Omental fat pad (tissue), 4 donors: ENCODE data around the gene MEGF6. TPM values are rescaled to one million over a fixed set of nuclear protein-coding genes. Genes with fewer than 3 reads are reported as not detected.

ENCODE experiments used
- ATAC-seq: fragments of 150-250 bp; one replicate; pipeline ENCODE4 v1.9.1; 2016; ENCODE audit warnings: mild to moderate bottlenecking, moderate library complexity; ENCODE audit not compliant: low FRiP score
- DNase-seq: peaks from one replicate; pipeline ENCODE4 v3.0.0-alpha.2; 2019; ENCODE audit warnings: low spot score
- total RNA-seq, 4 donors: library from RNA; depleted of rRNA; stranded (reverse); fragments of >200 nt; gene quantifications; one replicate each; pipeline ENCODE4 v1.1.0, GENCODE V29; 2016
- TF ChIP-seq, protein P1 (sequence below), 3 donors: fragments of 450-650 bp; IDR thresholded peaks; one replicate each; pipeline ENCODE4 v1.5.1; 2016 to 2017; ENCODE audit warnings: antibody characterized with exemption in 3 of 3, mild to moderate bottlenecking in 3 of 3, moderate library complexity in 2 of 3

The MEGF6 gene
- total RNA-seq, 4 donors from 2014 or later = 13.2 to 60.1 (median 21.9) TPM

DNA sequence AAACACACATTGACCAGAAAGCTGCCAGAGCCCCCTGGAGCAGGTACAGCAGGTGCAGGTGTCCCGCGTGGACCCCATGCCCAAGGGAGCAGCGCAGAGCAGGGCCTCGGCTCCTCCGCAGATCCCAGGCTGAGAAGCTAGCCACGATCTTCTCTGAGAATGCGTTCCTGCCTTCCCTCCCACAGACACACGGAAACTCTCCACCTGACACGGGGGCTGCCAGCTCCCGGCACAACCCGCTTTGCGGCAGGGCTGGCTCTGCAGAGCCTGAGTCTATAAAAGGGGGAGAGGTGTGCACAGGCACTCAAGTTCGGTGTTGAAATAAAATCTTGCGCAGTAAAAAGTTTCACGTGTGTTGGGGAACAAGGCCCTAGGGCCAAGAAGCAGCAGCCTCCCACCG lies 9.6 kb downstream of the MEGF6 start:
- TF ChIP-seq, protein P1, sequence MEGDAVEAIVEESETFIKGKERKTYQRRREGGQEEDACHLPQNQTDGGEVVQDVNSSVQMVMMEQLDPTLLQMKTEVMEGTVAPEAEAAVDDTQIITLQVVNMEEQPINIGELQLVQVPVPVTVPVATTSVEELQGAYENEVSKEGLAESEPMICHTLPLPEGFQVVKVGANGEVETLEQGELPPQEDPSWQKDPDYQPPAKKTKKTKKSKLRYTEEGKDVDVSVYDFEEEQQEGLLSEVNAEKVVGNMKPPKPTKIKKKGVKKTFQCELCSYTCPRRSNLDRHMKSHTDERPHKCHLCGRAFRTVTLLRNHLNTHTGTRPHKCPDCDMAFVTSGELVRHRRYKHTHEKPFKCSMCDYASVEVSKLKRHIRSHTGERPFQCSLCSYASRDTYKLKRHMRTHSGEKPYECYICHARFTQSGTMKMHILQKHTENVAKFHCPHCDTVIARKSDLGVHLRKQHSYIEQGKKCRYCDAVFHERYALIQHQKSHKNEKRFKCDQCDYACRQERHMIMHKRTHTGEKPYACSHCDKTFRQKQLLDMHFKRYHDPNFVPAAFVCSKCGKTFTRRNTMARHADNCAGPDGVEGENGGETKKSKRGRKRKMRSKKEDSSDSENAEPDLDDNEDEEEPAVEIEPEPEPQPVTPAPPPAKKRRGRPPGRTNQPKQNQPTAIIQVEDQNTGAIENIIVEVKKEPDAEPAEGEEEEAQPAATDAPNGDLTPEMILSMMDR (IDR thresholded peaks at IDR 0.05) = no peak
- ATAC-seq (no peak), DNase-seq (no peak)

- TF ChIP-seq, protein P1 (IDR thresholded peaks at IDR 0.05) = no peak
- DNase-seq (no peak), ATAC-seq (no peak)
Observed at GRCh38 chr1:3600354-3600753, 11.0 kb downstream of the MEGF6 start.

DNA sequence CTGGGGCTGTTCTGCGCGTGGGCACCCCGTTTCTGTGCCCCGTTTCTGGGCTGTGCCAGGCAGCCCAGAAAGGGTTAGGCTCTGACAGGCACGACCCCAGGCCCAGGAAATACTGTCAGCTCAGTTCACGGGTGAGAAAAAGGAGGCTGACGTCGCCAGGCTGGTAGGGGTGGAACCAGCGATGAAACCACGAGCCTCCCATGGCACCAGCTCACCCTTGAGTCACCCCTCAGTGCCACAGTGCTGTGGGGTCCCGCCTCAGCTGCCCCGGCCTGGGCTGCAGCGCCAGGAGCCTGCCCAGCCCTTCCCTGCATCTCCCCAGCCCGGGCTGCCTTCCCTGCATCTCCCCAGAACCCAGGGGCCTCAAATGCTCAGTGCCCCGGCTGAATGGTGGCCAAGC lies 11.5 kb downstream of the MEGF6 start:
- TF ChIP-seq, protein P1 (IDR thresholded peaks at IDR 0.05) = no peak
- ATAC-seq (no peak), DNase-seq (no peak)

DNA sequence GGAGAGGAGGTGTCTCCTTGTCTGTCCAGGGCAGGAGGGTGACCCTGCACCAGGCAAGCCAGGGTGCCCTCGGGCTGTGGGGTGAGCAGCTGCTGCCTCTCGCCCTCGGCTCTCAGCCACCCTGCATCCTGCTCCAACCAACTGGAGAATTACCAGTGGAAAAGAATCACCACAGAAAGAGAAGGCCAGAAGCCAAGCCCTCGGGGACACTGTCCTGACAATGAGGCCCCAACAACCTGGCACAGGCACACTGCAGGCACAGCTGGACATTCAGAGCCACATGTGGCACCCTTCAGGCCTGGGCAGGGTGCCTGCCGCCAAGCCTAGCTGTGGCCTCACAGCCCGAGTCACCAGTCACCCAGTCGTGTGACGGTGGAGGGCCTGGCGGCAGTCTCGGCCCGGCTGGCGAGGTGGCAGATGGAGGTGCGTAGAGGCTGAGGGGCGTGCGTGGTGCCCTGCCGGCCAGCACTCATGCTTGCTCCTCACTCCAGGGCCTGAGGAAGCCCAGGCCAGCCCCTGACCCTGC lies 12.0 kb downstream of the MEGF6 start:
- ATAC-seq (no peak), DNase-seq (no peak)
- TF ChIP-seq, protein P1 (IDR thresholded peaks at IDR 0.05) = no peak

DNA sequence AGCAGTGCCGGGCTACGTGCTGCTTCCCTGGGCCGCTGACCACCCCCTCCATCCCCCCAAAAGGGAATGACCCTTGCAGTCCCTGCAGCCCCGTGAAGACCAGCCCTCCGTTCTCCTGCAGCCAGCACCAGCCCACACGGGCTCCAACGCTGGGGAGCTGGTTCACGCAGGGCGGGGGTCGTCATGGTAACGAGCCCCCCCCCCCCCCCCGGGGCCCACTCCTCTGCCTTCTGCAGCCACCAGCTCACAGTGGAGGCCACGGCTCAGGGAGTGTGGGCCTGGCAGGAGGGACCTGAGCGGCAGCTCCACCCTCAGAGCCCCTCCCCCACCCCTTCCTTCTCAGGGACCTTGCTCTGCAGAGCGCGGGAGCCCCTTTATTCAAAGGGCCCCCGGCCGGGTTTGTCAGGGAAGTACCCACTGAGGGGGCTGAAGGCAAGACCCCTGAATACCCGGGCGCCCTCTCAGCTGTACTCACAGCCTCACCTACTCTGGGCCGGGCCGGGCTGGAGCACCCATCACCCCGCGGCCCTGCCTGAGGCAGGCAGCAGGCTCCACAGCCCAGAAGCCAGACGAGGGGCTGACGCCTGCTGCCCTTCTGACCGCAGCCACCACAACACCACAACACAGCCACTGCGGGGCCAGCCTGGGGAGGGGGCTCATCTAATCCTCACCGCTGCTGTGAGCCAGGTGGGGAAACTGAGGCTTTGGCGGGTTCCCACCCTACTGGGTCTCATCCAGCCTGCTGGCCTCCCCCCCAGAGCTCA lies 12.6 kb downstream of the MEGF6 start:
- TF ChIP-seq, protein P1 (IDR thresholded peaks at IDR 0.05) = no peak
- no peak for DNase-seq

GRCh38 chr1:3598051-3598491 lies 13.2 kb downstream of the MEGF6 start:
- ATAC-seq = no peak

More for the DNA sequence above, 12.6 kb downstream of the MEGF6 start:
- ATAC-seq = no peak

More at GRCh38 chr1:3598051-3598491, 13.2 kb downstream of the MEGF6 start:
- DNase-seq = no peak
- TF ChIP-seq, protein P1 (IDR thresholded peaks at IDR 0.05) = no peak
